Loucy (cell line): ENCODE results near the gene FAM13A.

Experiments used
- H2AFZ ChIP-seq: fragments of 200-600 bp; sonication (generic); 2 replicates; pipeline ENCODE4 v1.6.0; 2016; ENCODE audit warnings: antibody characterized with exemption, mild to moderate bottlenecking, low read length, moderate library complexity
- H3F3A ChIP-seq: fragments of 200-600 bp; 2 replicates; pipeline ENCODE4 v1.6.0; 2016; ENCODE audit warnings: antibody characterized with exemption, low read depth, mild to moderate bottlenecking
- H3K27me3 ChIP-seq: fragments of 200-600 bp; sonication (generic); 2 replicates; pipeline ENCODE4 v1.6.1; 2014; ENCODE audit warnings: low read length, mild to moderate bottlenecking; ENCODE audit not compliant: insufficient read depth, poor library complexity, severe bottlenecking
- H3K36me3 ChIP-seq: fragments of 200-600 bp; sonication (generic); 2 replicates; pipeline ENCODE4 v1.6.1; 2016; ENCODE audit warnings: low read length; ENCODE audit not compliant: insufficient read depth
- H3K4me1 ChIP-seq: fragments of 200-600 bp; sonication (generic); 2 replicates; pipeline ENCODE4 v1.5.1; 2014; ENCODE audit warnings: low read length, mild to moderate bottlenecking; ENCODE audit not compliant: insufficient read depth, poor library complexity, severe bottlenecking
- H3K4me2 ChIP-seq: fragments of 200-600 bp; sonication (generic); 2 replicates; pipeline ENCODE4 v1.6.0; 2014; ENCODE audit warnings: antibody characterized with exemption, low read length, low read depth, mild to moderate bottlenecking; ENCODE audit not compliant: poor library complexity, severe bottlenecking
- H3K4me3 ChIP-seq: fragments of 200-600 bp; sonication (generic); 2 replicates; pipeline ENCODE4 v1.5.1; 2014; ENCODE audit warnings: low read length, mild to moderate bottlenecking, mixed read lengths; ENCODE audit not compliant: poor library complexity, severe bottlenecking
- H3K79me2 ChIP-seq: fragments of 200-600 bp; sonication (generic); 2 replicates; pipeline ENCODE4 v1.6.1; 2014; ENCODE audit warnings: low read length; ENCODE audit not compliant: insufficient read depth
- H3K9ac ChIP-seq: fragments of 200-600 bp; sonication (generic); 2 replicates; pipeline ENCODE4 v1.6.0; 2014; ENCODE audit warnings: mild to moderate bottlenecking, low read depth, low read length, moderate library complexity; ENCODE audit not compliant: poor library complexity, severe bottlenecking
- H3K9me2 ChIP-seq: fragments of 200-600 bp; sonication (generic); replicated peaks from 2 replicates; pipeline ENCODE4 v1.6.1; 2016; ENCODE audit warnings: low read depth, low read length, mixed read lengths
- H3K9me3 ChIP-seq: fragments of 200-600 bp; sonication (generic); 2 replicates; pipeline ENCODE4 v1.6.1; 2014; ENCODE audit warnings: mild to moderate bottlenecking, antibody characterized with exemption, low read length, low read depth; ENCODE audit not compliant: insufficient read depth
- H4K20me1 ChIP-seq: fragments of 200-600 bp; sonication (generic); 2 replicates; pipeline ENCODE4 v1.6.0; 2014; ENCODE audit warnings: antibody characterized with exemption, low read length, mild to moderate bottlenecking; ENCODE audit not compliant: insufficient read depth, poor library complexity, severe bottlenecking
- CTCF ChIP-seq: fragments of 200-600 bp; sonication (generic); conservative IDR thresholded peaks from 2 replicates; pipeline ENCODE4 v1.5.1; 2014; ENCODE audit warnings: mild to moderate bottlenecking, antibody characterized with exemption, low read length
- EZH2phosphoT487 ChIP-seq: fragments of 200-600 bp; IDR thresholded peaks from 2 replicates; pipeline ENCODE4 v1.6.1; 2018; ENCODE audit warnings: antibody characterized with exemption, mild to moderate bottlenecking, moderate library complexity, borderline replicate concordance

FAM13A gene

GRCh38 chr4:88755454-88755853 is 301.5 kb downstream of the FAM13A start:
- no peaks in the 10 kb centered on the region for H3K9me2 ChIP-seq
- H3K4me2 ChIP-seq: no peak overlapping the region
- H3K4me3 ChIP-seq: no peak overlapping the region
- no peak overlapping the region for H3K9ac ChIP-seq
- no peaks in the 10 kb centered on the region for H3K9me3 ChIP-seq
- no peaks in the 10 kb centered on the region for H3K4me1 ChIP-seq
- H3K27me3 ChIP-seq: no peaks in the 10 kb centered on the region
- H4K20me1 ChIP-seq: no peaks in the 10 kb centered on the region
- no peaks in the 10 kb centered on the region for H3F3A ChIP-seq
- H3K36me3 ChIP-seq: no peaks in the 10 kb centered on the region
- no peak for TF ChIP-seq CTCF
- no peak for TF ChIP-seq EZH2phosphoT487
- no peak overlapping the region for H2AFZ ChIP-seq
- no peaks in the 10 kb centered on the region for H3K79me2 ChIP-seq

- Histone ChIP-seq H3K27me3 (no peaks in the 10 kb centered on the region), H3K4me1 (no peaks in the 10 kb centered on the region), H3K9me2 (no peaks in the 10 kb centered on the region), H3K79me2 (no peaks in the 10 kb centered on the region), H3K9ac (no peak overlapping the region), H3K9me3 (no peaks in the 10 kb centered on the region), H3K36me3 (peaks cover 6% of the 10 kb centered on the region; the same call in 1 of the 2 replicates), H4K20me1 (no peaks in the 10 kb centered on the region), H3K4me3 (no peak overlapping the region), H3F3A (no peaks in the 10 kb centered on the region), H3K4me2 (no peak overlapping the region), H2AFZ (no peak overlapping the region)
- TF ChIP-seq CTCF (no peak), EZH2phosphoT487 (no peak)
Measured at GRCh38 chr4:88754796-88755195, 302.2 kb downstream of the FAM13A start.

GRCh38 chr4:88753658-88754571 is 303.1 kb downstream of the FAM13A start:
- H3K9me2 ChIP-seq: no peaks in the 10 kb centered on the region
- no peaks in the 10 kb centered on the region for H3F3A ChIP-seq
- no peak overlapping the region for H3K4me3 ChIP-seq
- no peak overlapping the region for H2AFZ ChIP-seq
- H3K9me3 ChIP-seq: no peaks in the 10 kb centered on the region
- H3K27me3 ChIP-seq: no peaks in the 10 kb centered on the region
- no peak overlapping the region for H3K4me2 ChIP-seq
- no peaks in the 10 kb centered on the region for H3K79me2 ChIP-seq
- H3K4me1 ChIP-seq: no peaks in the 10 kb centered on the region
- no peaks in the 10 kb centered on the region for H4K20me1 ChIP-seq
- TF ChIP-seq CTCF (no peak), EZH2phosphoT487 (no peak)
- no peak overlapping the region for H3K9ac ChIP-seq
- H3K36me3 ChIP-seq: peaks cover 15% of the 10 kb centered on the region; the same call in 1 of the 2 replicates
